HG02981 (cell line): ENCODE data around the gene PPP6R3.

ENCODE experiments used
- ATAC-seq: cut with Tn5 transposase; IDR thresholded peaks from one replicate; pipeline ENCODE4 v1.9.1; 2021; ENCODE audit warnings: mild to moderate bottlenecking, moderate library complexity; ENCODE audit not compliant: unreplicated experiment

PPP6R3 gene

GRCh38 chr11:68551223-68551622, 90.7 kb downstream of the PPP6R3 start:
- ATAC-seq: no peak

GRCh38 chr11:68551777-68552176, 91.2 kb downstream of the PPP6R3 start:
- no peak for ATAC-seq

GRCh38 chr11:68552542-68552941, 92.0 kb downstream of the PPP6R3 start:
- no peak for ATAC-seq

- ATAC-seq: no peak
Observed at GRCh38 chr11:68560216-68560615, 99.7 kb downstream of the PPP6R3 start.

DNA sequence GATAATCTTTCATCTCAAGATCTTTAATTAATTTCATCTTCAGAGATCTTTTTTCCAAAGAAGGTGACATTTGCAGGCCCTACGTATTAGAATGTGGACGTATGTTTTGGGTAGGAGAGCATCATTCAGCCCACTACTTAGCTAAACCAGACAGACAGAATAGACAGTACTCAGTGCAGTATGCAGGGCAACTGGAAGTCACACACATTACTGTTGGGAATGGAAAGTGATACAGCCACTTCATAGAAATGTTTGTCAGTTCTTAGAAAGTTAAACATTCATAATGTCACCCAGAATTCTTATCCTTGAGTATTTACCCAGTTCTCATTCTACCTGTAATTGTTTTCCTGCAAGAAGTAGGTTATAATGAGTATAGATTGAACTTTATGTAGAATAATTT, 102.9 kb downstream of the PPP6R3 start:
- no peak for ATAC-seq

DNA sequence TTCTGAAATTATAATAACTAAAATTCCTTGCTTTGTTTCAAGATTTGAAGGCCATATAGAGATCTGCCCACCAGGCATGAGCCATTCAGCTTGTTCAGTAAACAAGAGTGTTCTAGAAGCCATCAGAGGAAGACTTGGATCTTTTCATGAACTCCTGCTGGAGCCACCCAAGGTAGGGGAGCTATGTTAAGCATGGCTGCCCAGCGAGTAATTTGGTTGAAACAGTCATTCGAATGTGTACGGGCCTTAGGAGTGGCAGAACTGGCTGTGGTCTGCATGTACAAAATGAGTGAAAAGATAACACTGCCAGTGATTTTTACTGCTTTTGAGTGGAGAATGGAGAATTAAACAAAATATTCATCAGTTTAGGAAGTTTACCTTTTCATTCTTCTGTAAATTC, 103.7 kb downstream of the PPP6R3 start:
- ATAC-seq: no peak

DNA sequence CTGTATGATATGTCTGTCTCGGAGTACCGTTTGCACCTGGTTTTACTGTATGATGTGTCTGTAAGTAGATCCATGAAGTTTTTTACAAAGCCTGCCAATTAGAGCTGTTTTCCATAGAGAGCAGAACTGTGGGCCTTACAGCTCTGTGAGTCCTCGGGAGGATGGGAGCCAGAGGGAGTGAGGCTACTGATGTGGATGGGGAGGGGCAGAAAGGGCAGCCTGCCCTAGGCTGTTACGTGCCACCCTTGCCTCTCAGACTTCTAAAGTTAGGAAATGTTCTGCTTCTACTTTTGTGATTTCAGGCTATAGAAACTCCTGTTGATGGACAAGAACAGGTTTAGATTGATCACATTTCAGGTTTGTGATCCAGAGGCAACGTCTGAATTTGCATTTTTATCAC, 105.2 kb downstream of the PPP6R3 start:
- ATAC-seq: no peak

- ATAC-seq: no peak
Observed at GRCh38 chr11:68567553-68567952, 107.0 kb downstream of the PPP6R3 start.

DNA sequence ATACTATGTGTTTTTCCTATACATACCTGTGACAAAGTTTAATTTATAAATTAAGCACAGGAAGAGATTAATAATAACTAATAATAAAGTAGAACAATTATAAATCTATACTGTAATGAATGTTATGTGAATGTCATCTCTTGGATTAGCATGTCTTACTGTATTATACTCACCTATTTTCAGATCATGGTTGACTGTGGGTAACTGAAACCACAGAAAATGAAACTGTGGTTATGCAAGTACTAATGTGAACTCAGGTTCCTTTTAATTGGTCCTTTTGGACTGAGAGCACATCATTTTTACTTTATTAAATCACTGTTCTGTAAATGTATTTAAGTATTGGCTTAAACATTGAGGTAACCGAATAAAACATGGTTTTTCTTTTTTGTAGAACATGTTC, 108.8 kb downstream of the PPP6R3 start:
- no peak for ATAC-seq

GRCh38 chr11:68570691-68571090, 110.1 kb downstream of the PPP6R3 start:
- ATAC-seq: no peak

DNA sequence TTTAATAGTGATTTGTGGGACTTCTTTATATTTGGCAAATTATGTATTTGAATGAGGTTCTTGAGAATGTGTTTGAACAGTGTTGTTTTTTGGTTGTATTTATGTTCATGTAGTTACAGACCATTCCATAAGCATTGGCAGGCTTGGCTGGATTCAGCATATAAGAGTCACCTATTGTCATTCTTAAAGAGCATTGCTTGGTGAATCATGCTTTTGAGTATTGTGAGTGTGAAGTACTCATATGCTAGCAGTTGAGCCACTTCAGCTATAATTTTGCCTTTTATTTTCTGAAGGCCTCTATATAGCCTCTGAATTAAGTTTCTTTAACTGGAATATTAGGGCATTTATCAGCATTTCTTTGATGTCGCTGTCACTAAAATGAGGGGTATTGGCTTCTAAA, 113.8 kb downstream of the PPP6R3 start:
- no peak for ATAC-seq

DNA sequence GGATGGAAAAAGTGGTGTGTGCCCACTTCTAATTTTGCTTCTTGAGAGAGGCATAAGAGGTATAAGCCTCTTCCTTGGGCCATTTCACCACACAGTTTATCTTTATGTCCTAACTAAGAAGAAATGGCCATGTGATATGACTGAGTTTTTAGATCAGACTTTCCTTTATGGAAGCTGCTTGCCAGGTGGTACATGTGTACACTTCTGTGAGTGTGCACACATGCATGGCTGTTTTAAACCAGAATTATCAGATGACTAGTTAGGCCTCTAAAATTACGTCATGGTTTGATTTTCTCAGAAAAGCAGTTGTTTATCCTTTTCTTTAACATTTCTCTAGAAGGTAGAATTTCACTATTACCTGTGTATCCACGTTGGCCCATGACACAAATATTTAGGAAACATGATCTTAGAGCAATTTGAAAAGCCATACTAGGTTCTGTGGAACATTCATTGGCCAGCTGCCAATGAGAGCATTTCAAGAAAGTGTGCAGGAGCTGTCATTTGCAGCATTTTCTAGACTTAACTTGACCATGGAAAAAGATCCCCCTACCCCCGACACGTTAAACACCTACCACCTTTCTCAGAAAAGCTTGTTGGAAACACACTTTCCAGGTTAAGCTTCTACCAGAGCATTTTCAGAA, 114.6 kb downstream of the PPP6R3 start:
- ATAC-seq: no peak

DNA sequence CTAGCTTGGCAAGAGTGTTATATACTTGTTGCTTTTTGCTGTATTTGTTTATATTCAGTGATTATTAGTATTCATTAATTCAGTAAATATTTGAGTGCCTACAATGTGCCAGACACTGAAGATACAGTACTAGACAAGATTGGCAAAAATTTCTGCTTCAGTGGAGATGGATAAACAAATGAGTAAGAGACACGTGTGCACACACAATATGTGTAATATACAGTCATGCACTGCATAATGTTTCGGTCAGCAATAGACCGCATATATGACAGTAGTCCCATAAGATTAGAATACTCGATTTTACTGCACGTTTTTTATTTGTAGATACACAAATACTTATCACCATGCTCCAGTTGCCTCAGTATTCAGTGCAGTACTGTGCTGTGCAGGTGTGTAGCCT, 118.9 kb downstream of the PPP6R3 start:
- ATAC-seq: no peak

GRCh38 chr11:68581439-68581838, 120.9 kb downstream of the PPP6R3 start:
- no peak for ATAC-seq

- no peak for ATAC-seq
Observed at GRCh38 chr11:68581901-68582300, 121.3 kb downstream of the PPP6R3 start.

- ATAC-seq: no peak
Observed at GRCh38 chr11:68582416-68583040, 122.0 kb downstream of the PPP6R3 start.

DNA sequence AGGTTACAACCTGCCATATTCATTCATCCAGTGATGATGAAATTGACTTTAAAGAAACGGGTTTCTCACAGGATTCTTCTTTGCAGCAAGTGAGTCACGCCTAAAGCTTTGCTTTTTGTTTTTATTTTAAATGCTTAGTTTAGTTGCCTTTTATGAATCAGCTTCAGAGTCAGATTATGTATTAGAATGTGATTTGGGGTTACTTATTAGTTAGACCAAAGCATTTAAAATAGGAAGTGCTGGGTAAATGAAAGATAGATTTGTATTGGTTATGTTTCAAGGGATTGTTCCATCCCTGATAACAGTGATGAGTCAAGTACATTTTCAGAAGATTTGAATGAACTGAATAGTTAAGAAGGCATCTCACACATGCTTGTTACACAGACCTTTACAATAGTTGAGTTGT, 122.5 kb downstream of the PPP6R3 start:
- ATAC-seq: no peak

- no peak for ATAC-seq
Observed at GRCh38 chr11:68584097-68584496, 123.5 kb downstream of the PPP6R3 start.

GRCh38 chr11:68584991-68585524, 124.5 kb downstream of the PPP6R3 start:
- ATAC-seq: no peak

- ATAC-seq: no peak
Observed at GRCh38 chr11:68589547-68590216, 129.1 kb downstream of the PPP6R3 start.

DNA sequence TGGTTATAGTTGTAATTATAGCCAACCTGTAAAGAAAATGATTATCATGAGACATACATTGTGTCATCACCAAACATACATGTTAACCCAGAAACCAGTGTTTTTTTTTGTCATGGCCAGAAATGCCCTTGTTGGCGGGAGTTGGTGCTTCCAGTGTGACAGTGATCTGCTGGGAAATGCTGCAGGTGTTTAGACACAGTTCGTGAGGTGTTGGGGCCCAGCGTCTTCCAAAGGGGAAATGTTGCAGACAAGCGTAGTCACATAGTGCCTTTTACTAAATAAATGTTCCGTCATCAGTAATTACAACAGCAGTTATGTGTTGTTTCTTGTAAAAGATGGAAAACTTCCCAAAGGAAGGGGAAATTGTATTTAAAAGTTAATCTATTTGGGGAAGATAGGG, 131.2 kb downstream of the PPP6R3 start:
- no peak for ATAC-seq

DNA sequence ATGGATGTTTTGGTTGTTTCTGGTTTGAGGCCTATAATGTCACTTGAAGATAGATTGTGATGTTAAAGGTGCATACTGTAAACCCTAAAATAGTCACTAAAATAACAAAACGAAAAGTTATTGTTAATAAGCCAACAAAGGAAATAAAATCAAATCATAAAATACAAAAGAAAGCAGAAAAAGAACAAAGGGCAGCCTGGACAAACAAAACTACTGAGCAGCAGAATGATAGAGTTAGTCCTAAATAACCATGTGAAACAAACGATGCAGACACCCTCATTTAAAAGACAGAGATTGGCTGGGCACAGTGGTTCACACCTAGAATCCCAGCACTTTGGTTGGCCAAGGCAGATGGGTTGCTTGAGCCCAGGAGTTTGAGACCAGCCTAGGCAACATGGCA, 132.9 kb downstream of the PPP6R3 start:
- no peak for ATAC-seq
